NCI-H1694 (cell line): ENCODE results near the gene HIBCH.
"Not testable (repeated sequence)": the region's sequence is repeated elsewhere in the genome, so short reads cannot be mapped to it uniquely, and the experiment has no call there.

Experiments used
- DNase-seq: peaks from one replicate; lab custom pipeline; 2025; lab: John Stamatoyannopoulos, UW

The HIBCH gene

DNA sequence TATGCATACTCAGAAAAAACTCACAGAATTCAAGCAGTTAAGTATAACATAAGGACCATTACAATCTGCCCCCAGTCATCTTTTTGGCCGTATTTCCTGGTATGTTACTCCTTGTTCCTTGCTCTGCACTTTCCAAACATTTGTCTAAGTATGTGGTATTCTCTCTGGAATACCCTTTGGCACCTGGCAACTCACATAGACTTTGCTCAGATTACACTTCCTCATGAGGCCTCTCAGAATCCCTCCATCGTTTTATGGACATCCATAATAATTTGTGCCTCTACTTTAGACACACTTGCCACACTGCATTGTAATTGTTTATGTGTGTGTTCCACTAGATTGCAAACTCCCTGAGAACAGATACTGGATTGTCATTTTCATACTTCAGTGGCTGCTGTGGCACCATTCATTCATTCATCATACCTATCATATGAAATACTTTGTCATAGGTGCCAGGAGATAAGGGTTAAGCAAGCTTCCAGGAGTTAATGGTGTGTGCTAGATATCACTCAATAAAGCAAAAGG lies 84.0 kb downstream of the HIBCH start:
- DNase-seq: no peak

GRCh38 chr2:190235101-190235500 lies 84.5 kb downstream of the HIBCH start:
- DNase-seq: no peak

GRCh38 chr2:190223989-190224388 lies 95.6 kb downstream of the HIBCH start:
- not testable (repeated sequence) for DNase-seq

- DNase-seq: not testable (repeated sequence)
Measured at GRCh38 chr2:190222745-190223144, 96.9 kb downstream of the HIBCH start.

GRCh38 chr2:190221429-190221828 lies 98.2 kb downstream of the HIBCH start:
- DNase-seq: no peak

DNA sequence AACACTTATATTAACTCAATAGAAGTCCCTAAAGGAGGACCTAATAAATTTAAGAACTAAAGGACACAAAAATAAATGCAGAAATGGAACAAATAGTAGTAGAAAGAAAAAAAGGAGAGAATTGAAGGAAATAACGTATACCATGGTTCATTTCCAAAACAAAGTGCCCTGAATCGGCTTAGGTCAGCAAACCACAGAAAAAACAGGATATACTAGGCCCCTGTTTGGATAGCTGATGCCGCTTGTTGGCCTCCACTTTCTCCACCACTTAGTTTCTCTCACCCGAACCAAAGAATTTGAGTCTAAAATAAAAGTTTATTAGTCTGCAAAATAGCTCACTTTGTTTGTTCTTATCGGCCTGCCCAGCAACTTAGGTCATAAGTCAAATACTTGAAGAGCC lies 100.4 kb downstream of the HIBCH start:
- no peak for DNase-seq

DNA sequence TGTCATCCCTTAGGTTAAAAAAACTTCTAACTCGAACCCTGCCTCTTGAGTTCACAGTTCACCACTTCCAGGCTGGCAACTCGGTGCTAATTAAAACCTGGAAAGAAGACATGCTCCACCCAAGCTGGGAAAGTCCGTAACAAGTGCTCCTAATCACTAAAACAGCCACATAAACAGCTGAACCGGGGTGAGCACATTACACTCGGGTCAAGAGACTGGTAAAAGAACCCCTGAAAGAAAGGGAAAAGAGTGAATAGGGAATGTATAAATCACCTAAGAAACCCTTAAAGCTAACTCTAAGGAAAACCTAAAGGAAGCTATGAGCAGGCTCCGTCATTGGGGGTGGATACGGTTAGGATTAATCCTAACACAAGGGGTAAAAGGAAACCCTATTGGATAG lies 102.0 kb downstream of the HIBCH start:
- no peak for DNase-seq

DNA sequence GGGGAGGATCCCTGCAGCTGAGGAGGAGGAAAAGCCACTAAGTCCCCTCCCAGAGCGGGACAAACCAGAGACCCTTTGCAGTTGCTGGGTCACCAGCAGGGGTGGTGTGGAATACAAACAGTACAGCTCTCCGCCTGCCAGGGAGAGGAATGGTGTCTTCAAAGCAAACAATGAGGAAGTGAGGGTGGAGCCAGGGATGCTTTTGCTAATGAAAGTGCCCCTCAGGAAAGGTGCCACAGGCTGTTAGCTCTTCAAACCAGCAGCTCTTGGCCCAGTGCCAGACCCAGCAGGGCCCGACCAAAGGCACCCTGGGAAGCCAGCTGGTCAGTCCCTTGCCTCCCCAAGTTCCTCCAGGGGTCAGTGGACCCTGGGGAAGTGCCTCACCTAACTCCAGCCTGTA lies 102.8 kb downstream of the HIBCH start:
- no peak for DNase-seq

GRCh38 chr2:190215620-190216019 lies 104.0 kb downstream of the HIBCH start:
- no peak for DNase-seq

DNA sequence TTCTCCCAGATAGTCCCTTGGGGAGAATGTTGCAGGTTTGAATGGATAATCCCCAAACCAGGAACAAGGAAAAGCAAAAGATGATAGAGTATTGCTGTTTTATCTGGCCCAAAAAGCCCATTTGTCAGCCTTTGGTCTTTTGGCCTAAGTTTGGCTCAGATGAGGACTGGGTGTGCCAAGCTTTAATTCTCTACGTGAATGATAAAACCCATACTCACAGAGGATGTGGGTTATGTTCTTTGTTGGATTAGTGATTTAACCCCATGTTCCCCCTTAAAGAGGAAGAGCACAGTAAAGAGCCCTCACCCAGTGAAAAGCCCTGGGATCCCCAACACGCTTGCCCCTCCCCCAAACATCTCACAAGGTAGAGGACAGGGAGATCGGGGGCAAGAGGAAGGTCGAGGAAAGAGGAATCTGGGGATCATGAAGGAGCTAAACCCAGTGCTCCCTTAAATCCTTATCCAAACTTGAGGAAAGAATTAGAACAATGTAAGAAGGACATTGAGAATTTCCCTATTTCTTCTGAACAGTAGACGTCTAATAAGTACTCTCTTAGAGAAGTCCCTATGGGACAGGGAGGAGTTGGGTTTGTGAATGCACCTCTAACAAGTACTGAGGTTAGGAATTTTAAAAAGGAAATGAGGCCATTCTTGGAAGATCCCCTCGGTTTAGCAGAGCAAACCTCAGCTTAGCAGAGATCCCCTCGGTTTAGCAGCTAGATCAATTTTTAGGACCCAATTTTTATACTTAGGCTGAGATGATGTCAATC lies 105.0 kb downstream of the HIBCH start:
- no peak for DNase-seq

DNA sequence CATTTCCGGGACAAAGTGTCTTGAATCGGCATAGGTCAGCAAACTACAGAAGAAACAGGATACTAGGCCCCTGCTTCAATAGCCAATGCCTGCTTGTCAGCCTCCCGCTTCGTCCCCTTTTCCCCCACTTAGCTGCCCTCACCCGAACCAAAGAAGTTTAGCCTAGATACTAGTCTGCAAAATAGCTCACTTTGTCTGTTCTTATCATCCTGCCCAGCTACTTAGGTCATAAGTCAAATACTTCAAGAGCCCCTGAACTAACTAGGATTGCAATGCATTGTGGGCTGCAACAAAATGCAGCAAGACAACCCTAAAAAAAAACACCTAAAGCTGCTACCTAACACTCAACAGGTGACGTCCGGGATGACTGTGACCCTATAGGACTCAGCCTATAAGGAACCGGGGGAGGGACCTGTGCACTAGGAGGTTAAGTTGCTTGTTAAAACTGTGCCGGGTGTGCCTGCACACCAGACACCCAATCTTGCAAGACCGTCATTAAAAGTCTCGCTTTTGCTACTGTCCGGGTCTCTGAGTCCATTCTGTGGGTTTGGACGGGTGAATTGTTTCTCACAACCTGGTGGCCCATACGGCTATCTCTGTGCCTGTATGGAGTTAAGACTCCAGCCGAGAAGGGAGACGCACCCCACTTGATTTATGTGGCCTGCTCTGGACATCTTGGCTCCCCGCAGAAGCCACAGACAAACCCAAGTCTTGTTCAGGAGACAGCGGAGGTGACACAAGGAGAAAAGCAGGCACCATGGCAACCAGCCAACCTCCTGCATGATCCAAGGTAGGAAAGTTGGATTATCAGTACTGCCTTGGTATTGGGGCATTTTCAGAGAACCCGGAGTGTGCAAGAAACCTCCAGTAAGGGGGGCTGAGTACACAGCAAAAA lies 105.9 kb downstream of the HIBCH start:
- DNase-seq: no peak

GRCh38 chr2:190210471-190210870 lies 109.2 kb downstream of the HIBCH start:
- no peak for DNase-seq

DNA sequence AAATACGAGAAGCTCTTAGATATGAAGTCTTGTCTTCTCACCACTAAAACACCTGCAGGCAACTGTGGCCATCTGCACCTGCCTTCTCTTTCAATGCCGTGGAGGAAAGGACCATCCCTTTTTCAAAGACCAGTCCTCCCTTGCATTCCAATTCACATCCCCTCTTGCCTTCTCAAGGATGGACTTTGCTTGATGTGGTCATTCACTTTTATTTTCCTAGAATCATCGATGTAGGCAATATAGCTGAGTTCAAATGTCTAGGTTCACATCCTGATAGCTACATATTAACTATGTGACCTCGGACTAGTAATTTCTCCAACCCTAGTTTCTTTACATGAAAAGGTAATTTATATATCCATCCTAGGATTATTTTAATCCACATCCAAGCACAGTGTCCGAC lies 110.1 kb downstream of the HIBCH start:
- no peak for DNase-seq

- no peak for DNase-seq
Measured at GRCh38 chr2:190207930-190208329, 111.7 kb downstream of the HIBCH start.

- DNase-seq: no peak
Measured at GRCh38 chr2:190205657-190206056, 114.0 kb downstream of the HIBCH start.

DNA sequence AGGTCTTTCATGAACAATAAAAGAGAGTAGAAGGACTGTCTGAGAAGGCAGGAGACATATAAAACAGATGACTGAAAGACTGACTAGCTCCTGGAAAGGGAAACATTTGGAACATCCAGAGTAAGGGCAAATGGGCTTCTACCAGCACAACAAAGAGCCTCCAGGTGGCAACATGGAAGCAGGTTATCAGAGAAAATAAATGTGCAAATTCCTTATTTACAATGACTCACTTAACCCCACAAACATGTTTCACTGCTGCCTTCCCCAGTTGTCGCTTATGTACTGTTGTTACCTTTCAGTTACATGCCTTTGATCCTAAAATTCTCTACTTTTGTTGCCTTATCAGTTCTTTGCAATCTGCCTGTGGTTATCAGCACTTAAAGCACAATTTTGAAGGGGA lies 117.0 kb downstream of the HIBCH start:
- no peak for DNase-seq

DNA sequence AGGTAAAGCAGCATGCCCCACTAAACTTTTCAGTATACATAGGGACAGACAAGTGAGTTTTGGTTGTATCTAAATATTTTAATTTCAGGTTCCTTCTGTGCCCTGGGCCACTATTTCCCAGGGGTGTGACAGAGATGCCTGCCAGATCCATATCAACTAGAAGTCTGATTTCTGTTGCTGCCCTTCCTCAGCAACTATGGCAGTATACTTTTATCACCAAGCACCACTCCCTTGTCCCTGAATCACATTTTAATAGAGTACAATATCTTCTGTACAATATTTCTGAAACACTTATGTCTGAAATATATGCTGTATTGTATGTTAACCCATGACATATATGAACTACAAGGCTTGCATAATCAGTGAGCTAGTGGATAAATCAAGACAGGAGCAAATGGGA lies 117.6 kb downstream of the HIBCH start:
- no peak for DNase-seq

GRCh38 chr2:190200603-190201002 lies 119.0 kb downstream of the HIBCH start:
- no peak for DNase-seq

GRCh38 chr2:190199530-190199929 lies 120.1 kb downstream of the HIBCH start:
- no peak for DNase-seq

DNA sequence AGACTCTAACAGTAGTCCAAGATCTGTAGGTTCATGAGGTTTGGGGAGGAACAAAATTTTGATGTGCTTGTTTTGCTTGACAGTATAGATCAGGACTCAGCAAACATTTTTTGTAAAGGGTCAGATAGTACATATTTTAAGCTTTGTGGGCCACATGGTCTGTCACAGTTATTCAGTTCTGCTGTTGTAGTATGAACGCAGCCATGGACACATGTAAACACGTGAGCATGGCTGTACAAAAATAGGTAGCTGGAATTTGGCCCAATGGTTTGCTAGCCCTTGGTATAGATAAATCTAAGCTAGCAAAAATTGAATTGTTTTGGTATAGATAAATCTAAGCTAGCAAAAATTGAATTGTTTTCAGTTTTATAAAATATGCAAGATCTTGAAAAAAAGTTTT lies 120.5 kb downstream of the HIBCH start:
- no peak for DNase-seq

GRCh38 chr2:190197143-190197720 lies 122.4 kb downstream of the HIBCH start:
- no peak for DNase-seq

GRCh38 chr2:190190507-190191162 lies 129.0 kb downstream of the HIBCH start:
- DNase-seq: no peak
